HG02970 (cell line): ENCODE measurements around the gene MPL.

Source experiments
- ATAC-seq: cut with Tn5 transposase; IDR thresholded peaks from one replicate; pipeline ENCODE4 v1.9.1; 2021; ENCODE audit warnings: mild to moderate bottlenecking, moderate library complexity, moderate number of reproducible peaks; ENCODE audit not compliant: unreplicated experiment, low FRiP score

Gene MPL

DNA sequence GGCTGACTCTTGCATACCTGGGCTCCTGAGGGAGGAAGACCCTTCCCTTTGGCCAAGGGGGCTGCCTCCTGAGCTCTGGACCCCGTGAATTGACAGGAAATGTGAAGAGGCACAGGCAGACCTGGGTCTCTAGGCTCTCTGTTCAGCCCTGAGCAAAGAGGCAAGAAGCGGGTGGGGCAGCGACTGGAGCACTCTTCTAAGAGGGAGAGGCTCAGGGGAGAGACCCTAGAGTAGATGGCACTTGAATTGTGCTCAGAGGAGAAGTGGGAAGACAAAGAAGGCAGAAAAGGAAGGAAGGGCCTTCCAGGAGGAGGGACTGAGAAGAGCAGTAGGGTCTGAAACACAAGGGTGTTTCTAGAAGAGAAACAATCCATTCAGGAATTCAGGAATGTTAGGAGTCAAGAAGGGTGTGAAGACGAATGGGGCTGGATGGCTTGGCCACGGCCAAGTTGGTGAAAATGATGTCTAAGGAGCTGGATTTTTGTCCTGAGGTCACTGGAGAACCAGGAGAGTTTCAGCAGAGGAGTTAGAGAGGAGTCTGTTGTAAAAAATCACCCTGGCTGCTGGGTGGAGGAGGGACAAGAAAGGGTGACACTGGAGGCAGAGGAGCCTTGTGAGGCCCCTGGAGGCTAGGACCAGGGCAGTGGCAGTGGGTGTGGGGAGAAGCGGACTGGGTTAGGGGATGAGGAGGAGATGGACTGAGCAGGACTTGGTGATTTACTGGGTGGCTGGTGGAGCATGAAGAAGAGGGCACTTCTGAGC lies 31.5 kb upstream of the MPL start:
- ATAC-seq: no peak

DNA sequence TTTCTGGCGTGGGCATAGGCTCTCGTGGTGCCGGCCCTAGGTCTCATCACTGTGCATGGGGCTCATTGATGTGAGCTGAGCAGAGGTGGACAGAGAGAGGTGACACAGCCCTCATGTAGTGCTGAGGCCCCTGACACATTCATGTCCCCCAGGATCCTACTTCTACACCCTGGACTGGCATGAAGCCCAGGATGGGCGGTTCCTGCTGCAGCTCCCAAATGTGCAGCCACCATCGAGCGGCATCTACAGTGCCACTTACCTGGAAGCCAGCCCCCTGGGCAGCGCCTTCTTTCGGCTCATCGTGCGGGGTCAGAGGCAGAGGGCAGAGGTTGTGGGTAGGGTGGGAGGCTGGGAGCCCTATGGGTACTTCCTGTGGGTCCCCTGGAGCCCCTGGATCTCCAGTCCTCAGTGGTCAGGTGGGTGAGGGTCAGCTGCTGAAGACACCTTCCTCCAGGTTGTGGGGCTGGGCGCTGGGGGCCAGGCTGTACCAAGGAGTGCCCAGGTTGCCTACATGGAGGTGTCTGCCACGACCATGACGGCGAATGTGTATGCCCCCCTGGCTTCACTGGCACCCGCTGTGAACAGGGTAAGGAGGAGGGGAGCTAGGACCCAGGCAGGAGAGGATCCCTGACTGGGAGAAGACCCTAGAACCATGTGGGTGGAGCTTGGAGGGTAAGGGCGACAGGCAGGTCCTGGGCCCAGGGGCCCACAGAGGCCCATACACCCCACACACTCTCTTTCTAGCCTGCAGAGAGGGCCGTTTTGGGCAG lies 30.7 kb upstream of the MPL start:
- no peak for ATAC-seq

DNA sequence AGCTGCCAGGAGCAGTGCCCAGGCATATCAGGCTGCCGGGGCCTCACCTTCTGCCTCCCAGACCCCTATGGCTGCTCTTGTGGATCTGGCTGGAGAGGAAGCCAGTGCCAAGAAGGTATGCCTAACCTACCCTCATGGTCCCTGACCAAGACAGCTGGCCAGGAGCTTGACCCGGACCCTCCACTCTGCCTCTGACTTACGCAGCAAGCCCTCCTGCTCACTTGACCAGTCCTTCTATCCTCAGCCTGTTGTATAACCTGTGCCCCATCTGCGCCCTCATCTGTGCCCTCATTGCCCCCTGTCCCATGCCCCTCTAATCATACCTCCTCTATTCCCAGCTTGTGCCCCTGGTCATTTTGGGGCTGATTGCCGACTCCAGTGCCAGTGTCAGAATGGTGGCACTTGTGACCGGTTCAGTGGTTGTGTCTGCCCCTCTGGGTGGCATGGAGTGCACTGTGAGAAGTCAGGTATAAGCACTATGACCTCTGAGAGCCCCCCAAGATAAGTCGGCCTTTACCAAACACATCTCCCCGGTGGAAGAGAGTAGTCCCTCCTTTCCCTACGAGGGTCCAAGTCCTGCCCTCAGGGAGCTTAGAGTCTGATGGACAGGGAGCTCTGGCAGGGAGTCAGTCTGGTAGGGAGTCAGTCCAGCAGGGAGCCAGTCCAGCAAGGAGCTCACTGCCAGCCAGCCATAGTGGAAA lies 30.0 kb upstream of the MPL start:
- ATAC-seq: no peak

DNA sequence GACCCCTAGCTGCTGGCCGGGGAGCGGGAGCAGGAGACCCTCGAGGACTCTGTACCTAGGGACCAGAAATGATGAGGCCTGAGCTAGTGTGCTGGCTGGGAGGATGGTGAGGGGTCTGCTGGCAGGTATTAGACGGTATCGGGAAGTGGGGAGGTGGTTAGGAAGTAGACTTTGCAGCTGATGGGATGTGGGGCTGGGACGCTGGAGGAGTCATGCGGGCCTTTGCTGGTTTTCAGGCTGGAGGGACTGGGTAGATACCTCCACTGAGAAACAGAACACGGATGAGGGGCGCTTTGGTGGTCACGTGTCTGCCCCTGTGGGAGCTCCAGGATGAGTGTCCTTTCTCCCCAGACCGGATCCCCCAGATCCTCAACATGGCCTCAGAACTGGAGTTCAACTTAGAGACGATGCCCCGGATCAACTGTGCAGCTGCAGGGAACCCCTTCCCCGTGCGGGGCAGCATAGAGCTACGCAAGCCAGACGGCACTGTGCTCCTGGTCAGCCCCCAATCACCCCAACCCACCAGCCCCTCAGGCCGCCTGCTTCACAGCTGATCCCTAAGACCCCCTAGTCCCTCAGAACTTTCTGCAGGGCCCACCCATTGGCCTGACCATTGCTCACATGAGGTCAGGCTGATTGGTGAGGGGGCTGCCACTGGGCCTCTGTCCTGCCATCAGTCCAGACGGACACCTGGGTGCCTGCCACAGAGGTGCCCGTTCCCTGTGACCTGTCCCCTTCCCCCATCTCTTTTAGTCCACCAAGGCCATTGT lies 28.8 kb upstream of the MPL start:
- ATAC-seq: no peak

DNA sequence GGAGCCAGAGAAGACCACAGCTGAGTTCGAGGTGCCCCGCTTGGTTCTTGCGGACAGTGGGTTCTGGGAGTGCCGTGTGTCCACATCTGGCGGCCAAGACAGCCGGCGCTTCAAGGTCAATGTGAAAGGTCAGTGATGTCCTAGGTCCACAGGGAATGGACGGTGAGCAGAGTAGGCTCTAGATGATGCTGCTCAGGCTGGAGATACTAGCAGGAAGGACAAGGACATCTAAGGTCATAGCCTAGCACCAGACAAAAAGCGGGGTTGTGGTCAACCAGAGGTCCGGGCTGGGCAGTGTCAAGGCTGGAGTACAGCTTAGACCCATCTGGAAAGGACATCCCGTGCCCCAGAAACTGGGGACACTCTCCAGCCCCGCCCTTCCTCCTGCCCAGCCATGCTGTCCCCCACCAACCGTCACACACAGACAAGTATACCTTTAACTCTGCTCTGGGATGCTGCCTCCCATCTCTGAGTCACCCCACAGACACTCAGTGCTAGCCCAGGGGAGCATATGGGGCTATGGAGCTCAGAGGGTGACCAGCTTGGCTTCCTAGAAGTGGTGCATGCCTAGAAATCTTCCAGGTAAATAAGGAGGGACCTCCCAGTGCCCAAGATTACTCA lies 28.1 kb upstream of the MPL start:
- no peak for ATAC-seq

DNA sequence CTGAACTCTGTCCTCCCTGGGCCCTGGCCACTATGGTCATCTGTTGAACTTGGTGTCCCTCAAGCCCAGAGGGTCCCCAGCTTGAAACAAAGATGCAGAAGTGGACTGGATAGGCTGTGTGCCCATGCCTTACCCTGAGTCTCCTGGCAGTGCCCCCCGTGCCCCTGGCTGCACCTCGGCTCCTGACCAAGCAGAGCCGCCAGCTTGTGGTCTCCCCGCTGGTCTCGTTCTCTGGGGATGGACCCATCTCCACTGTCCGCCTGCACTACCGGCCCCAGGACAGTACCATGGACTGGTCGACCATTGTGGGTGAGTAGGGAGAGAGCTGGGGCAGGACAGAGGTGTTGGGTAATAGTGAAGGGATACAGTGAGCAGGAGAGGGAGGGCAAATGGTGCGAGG lies 26.1 kb upstream of the MPL start:
- no peak for ATAC-seq

DNA sequence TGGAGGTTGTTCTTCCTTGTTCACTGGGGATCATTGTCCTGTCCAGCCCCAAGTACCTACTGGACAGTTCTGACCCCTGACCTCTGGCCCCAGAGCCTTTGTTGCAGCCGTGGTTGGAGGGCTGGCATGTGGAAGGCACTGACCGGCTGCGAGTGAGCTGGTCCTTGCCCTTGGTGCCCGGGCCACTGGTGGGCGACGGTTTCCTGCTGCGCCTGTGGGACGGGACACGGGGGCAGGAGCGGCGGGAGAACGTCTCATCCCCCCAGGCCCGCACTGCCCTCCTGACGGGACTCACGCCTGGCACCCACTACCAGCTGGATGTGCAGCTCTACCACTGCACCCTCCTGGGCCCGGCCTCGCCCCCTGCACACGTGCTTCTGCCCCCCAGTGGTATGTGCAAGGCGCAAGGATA lies 25.4 kb upstream of the MPL start:
- ATAC-seq: no peak

DNA sequence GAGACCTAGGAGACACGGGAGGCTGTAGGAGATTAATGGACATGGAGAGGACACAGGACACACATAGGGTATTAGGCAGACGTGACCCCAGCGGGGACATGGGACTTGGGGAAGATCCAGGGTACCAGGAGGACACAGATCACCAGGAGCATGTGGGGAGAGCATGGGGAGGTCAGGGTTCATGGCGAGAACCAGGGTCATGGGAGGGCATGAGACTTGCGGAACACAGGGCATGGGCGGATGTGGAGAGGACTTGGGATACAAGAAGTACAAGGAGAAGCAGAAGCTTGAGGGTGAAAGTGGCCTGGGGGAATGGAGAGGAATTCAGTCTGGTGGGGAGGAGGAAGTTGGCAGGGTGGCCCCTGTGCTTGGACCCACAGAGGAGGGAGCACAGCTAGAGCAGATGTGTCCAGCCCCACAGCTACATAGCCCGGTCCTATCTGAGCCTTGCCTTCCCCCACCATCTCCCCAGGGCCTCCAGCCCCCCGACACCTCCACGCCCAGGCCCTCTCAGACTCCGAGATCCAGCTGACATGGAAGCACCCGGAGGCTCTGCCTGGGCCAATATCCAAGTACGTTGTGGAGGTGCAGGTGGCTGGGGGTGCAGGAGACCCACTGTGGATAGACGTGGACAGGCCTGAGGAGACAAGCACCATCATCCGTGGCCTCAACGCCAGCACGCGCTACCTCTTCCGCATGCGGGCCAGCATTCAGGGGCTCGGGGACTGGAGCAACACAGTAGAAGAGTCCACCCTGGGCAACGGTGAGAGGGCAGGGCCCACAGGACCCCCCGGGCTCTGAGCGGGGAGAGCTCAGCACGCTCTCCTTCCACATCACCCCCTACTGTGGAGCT lies 24.7 kb upstream of the MPL start:
- no peak for ATAC-seq

DNA sequence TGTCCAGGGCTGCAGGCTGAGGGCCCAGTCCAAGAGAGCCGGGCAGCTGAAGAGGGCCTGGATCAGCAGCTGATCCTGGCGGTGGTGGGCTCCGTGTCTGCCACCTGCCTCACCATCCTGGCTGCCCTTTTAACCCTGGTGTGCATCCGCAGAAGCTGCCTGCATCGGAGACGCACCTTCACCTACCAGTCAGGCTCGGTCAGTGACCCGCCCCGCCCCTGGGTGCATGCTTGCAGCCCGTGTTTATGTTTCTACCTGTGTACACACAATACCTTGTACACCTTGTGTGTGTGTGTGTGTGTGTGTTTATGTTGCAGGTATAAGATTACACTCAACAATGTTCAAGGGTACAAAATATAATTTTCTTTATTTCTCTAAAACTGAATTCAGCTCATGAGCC lies 23.8 kb upstream of the MPL start:
- no peak for ATAC-seq

DNA sequence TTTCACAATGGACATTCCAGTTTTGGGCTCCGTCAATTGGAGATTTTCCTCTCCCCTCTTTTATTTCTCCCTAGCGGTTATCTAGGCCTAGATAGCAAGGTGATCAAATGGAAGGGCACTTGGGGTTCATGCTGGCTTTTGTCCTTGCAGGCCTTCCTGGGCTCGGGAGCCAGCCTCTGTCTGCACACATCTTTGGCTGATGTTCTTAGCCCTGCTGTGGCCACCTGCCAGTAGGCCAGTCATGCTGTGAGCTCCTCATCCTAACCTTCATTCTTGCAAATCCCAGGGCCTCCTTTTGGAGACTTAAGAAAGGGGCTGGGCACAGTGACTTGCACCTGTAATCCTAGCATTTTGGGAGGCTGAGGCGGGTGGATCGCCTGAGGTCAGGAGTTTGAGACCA lies 23.4 kb upstream of the MPL start:
- ATAC-seq: no peak

DNA sequence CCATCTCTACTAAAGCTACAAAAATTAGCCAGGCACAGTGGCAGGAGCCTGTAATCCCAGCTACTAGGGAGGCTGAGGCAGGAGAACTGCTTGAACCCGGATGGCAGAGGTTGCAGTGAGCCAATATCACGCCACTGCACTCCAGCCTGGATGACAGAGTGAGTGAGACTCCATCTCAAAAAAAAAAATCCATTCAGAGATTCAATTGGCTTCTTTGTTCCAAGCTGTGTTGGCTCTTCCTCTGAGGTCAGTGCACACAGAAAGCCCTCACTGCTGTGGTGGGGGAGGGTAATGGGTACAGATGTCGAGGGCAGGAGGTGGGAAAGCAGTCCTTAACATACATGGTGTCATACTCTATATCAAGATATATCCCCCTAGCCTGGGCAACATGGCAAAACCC lies 22.1 kb upstream of the MPL start:
- no peak for ATAC-seq

DNA sequence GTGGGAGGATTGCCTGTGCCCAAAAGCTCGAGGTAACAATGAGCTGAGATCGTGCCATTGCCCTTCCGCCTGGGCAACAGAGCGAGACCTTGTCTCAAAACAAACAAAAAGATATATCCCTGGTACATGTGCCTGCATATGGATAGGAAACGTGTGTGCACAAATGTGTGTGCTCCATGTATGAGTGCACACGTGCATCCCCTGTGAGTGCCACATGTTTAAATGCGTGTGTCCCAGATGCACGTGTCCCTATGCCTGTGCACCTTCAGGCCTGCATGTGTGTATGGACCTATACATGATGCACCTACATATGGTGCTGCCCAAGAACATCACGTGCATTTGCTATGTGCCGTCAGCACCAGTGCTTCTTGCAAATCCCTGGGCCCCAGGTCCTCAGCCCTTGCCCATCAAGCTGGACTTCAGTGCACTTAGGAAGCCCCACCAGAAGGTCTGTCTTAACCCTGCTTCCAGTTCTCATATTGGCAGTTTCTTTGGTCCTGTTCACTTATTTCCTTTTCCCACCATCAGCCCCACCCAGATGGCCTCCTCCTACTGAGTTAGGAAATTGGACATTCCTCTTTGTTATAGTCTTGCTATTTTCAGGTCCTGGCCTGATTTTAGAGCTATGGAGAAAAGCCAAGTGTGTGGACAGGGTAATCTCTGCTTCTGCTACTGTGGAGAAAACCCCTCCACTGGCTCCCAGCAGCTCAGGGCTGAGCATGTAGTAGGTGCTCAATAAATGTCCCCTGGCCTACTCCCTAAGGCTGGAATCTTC lies 21.5 kb upstream of the MPL start:
- no peak for ATAC-seq

DNA sequence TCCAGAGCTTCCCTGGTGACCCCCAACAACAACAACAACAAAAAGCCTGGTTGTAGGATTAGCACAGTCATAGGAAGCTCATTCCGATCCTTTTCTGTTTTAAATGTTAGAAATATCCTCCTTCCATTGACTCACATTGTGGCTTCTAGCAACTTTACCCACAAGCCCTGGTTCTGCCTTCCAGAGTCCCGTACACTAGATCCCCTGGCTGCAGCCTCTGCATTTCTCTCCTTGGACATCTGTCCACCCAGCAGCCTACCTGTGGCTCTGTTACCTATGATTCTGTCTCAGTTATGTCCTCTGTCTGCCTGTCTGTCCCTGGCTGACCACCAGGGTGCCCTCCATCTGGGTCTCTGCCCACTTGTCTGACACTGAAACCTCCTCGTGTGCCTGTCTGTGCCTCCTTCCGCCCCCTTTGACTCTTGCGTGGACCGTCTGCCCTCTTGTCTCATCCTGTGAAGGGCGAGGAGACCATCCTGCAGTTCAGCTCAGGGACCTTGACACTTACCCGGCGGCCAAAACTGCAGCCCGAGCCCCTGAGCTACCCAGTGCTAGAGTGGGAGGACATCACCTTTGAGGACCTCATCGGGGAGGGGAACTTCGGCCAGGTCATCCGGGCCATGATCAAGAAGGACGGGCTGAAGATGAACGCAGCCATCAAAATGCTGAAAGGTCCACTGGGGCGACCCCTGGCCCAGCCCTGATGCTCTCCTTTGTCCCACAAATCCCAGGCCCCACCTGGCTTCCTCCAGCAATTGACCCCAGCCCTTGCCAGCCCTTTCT lies 20.7 kb upstream of the MPL start:
- no peak for ATAC-seq

DNA sequence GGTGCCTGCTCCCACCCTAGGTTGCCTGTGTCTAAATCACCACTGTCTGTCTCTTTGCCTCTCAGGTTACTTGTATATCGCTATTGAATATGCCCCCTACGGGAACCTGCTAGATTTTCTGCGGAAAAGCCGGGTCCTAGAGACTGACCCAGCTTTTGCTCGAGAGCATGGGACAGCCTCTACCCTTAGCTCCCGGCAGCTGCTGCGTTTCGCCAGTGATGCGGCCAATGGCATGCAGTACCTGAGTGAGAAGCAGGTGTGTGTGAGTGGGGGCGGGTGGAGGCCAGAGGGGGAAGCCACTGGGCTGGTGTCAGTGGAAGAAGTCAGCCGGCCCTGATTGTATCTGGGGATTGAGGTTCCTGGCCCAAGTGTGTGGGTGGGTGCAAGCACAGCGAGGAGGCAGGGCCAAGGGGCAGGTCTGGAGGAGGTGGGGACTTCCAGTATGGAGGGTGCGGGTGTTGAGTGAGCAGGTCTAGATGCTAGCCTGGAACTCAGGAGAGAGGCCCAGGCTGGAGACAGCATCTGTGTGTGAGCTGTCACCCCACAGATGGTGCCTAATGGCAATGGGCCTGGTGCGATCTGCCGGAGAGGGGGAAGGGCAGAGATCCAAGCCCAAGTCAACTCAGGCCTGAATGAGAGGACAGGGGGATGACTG lies 19.7 kb upstream of the MPL start:
- no peak for ATAC-seq

DNA sequence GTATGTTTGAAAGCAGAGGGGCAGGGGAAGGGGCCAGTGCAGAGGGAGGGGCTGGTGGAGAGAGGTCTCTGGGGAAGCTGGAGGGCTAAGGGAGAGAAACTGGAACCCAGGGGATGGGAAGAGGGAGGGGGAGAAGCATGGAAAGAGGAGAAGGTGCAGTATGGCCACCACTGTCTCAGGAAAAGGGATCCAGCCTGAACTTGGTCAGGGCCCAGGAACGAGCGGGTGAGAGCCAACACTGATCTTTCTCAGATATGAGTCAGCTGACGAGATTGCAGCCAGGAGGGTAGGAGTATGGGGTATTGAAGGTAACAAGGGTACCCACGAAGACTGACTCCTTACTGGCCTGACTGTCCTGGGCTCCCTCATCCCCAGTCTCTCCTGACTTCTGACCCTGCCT lies 18.8 kb upstream of the MPL start:
- ATAC-seq: no peak

DNA sequence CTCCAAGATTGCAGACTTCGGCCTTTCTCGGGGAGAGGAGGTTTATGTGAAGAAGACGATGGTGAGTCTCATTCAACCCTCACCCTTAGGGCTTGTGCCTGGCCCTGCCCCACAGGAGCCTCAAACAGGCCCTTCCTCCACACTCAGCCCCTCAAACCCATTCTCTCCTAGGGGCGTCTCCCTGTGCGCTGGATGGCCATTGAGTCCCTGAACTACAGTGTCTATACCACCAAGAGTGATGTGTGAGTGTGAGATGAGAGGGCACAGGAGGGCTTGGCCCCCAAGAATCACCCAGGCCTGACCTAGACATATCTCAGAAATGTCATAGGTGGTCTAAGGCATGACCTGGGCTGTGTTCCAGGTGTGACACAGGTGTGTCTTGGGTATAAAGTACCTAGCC lies 18.3 kb upstream of the MPL start:
- no peak for ATAC-seq

DNA sequence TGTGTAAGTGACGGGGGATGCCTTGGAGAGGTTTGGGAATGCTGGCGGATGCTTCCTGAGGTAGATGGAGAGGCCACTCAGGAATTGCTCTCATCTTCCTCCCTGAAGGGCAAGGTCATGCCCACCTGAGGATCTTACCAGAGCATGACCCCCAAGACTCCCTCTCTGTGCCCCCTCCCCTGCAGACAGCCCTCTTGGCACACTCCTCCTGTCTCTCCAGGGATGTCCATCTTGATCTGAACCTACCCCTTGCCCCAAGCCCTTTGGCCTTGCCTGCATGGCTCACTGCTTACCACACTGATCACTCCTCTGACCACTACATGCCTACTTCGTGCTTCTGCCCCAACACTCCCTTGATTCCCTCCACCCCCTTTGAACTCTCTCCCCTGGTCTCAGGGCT lies 17.9 kb upstream of the MPL start:
- ATAC-seq: no peak
